ENCODE data around the gene FNDC3B.
A peak's percentile ranks its signal among the peaks of the same experiment; 100 is the strongest.
"Not testable (repeated sequence)": the region's sequence is repeated elsewhere in the genome, so short reads cannot be mapped to it uniquely, and the experiment has no call there.

Gene FNDC3B

DNA sequence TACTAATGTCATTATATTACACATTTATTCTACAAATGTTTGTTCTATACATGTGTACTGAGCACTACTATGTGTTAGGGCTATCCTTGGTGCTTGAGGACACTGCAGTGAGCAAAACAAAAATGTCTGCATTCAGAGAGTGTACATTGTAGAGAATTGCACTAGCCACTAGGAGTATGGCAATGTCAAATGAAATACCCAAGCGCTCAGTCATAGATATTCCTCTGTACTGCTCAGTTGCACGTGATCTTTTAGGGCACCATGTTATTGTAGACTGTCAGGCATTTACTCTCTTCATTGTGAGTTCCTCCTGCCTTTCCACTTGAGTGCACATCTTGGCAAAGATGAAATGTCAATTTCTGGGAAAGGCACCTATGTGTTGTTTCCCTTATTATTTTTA lies 36.8 kb downstream of the FNDC3B start:
- no peak for DNase-seq

DNA sequence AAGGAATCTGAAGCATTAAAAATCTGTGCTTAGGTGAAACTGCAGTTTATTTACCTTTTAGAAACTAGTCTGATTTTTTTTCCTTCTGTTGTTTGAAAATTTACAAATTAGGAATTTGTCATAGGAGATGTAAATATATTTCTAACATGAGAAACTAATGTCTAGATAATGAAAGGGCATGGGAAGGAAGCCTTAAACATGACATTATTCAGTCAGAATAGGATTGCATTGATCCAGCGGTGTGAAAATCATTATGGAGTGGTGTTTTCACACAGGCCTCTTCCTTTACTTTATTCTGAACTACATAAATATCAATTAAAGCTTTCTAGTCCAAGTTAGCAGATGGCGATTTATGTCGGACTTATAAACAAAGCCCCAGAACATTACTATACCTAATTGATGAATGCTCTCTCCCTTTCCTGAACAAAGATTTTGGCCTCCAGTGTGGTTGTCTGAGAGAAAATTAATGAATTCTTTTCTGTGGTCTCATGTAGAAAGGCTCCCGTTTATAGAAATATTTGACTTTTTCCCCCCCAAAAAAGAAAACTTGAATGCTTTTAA lies 37.9 kb downstream of the FNDC3B start:
- DNase-seq = no peak

DNA sequence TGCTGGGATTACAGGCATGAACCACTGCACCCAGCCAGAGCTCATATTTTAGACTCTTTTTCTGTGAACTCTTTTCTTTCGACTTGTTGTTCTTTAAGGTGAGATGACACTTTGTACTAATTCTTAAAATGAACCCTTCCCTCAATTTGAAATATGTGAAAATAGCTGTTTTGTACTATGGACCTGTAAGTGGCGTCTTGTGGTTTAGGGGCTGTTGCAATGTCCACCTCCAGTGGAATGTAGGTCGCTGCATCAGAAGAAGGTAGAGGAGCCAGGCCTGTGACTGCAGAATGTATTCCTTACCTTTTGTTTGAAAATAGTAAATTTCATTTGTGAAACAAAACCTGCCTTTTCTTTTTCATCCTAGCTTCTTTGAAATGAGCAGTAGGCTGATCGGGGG lies 38.9 kb downstream of the FNDC3B start:
- no peak for DNase-seq

DNA sequence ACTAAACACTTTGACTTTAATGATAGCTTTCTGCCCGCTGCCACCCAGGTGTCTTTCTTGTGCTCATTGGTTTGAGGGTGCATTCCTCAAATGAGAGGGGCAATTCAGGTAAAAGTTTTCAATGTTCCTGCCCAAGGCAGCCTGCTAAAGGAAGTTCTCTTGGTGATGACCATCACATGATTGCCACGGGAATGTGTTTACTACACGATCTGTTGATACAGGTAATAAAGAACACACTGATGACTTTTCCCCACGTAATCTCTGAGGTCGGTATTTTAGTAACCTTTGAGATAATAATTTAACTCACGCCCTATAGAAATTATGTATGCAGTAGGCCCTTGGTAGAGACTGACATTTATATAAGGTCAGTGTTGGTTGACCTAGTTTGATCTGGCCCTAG lies 39.3 kb downstream of the FNDC3B start:
- DNase-seq = no peak

DNA sequence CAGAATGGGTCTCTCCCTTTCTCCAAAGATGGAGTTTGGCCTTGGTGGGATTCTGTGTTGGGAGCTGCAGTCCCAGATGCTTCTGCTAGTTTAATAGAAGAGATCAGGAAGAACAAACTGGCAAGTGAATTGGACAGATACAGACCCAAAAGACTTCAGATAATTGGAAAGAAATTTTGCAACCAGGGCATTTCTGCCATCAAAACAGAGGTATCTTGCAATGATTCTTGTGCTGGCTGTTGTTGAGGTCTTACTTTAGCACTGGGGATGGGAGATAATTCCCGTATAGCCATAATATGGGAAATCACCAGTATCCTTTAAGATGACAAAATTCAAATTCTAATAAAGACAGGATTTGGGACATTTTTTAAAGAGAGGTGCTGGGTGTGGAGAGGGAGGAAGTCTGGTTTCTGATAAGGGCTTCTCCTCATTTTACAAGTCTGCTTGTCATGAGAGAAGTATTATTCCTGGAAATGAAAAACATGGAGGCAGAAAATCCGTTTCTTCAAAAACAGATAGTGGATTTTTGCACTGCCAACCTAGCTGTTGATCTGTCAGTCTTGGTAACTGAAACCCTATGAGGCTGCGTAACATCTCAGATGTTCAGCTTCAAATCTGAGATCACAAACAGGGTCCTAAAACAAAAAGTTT lies 40.1 kb downstream of the FNDC3B start:
- DNase-seq = no peak

DNA sequence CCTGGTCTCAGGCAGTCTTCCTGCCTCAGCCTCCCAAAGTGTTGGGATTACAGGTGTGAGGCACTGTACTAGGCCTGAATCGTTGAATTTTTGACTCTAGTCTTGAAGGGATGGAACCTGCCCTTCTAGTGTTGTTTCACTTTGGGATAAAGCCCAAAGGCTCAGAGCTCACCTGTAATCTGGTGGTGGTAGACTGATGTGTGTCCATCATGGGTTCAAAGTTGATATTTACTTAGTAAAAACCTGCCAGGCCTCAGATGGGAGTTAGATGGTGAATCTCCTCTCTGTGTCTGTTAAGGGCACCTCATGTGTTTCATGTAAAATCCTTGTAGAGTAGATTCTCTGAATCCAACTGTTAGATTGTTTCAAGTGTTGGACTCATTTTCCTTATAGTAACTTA lies 41.1 kb downstream of the FNDC3B start:
- peak in 1 of 2 experiments; percentile 29 for DNase-seq

DNA sequence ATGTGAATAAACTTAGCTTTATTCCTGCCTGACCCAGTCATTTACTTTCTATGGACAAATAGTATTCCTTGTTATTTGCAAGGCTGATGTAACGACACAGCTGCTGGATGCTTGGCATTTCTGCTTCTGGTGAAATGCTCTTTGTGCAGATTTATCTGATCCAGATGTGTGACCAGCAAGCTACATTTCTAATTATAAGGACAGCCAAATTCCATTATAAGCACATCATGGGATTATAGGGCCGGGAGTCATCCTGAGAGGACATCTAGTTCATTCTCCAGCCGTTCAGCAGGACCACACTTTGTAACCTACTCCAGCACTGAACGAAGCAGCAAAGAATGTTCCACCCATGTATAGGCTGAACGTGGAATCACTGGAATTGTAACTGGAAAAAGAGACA lies 42.9 kb downstream of the FNDC3B start:
- no peak for DNase-seq

DNA sequence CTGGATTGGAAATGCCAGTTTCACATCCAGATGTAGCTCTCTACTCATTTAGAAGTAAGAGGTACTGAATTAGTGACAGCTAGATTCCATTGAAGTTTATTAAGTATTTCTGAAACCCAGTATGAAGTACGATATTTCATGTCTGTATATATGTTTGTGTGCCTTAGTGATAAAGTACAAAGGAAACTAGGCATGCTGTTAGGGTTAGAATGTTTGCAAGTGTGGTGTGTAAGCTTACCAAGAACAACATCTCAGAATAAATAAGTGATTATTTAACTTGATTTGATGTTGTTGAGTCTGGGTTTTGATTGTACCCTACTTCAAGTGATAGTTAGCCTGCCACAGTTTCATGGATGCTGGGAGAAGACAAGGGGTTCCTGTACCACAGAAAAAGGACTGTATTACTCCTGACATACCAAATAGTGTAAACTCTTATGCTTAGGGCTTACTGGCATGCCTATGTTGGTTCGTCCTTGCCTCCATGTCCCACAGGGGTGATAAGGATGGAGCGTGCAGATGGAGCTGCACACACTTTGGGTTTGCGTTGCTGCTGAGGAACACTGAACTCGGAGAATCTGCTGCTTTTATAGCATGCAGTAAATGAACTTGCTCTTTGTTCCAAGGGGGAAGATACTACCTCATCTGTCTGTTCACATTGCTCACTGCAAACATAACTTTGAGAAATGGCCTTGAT lies 43.6 kb downstream of the FNDC3B start:
- DNase-seq = no peak

DNA sequence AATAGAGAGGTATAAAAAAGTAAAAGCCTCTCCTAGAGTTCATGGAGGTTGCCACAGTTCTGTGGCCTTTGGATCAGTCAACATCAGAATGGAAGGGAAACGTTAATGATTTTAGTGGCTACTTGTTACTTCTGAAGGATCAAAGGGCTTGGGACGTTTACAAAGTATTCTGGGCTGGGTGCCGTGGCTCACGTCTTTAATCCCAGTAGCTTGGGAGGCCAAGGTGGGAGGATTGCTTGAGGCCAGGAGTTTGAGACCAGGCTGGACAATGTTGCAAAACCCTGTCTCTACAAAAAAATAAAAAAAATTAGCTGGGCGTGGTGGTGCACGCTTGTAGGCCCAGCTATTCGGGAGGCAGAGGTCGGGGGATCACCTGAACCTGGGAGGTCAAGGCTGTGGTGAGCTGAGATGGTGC lies 44.6 kb downstream of the FNDC3B start:
- no peak for DNase-seq

DNA sequence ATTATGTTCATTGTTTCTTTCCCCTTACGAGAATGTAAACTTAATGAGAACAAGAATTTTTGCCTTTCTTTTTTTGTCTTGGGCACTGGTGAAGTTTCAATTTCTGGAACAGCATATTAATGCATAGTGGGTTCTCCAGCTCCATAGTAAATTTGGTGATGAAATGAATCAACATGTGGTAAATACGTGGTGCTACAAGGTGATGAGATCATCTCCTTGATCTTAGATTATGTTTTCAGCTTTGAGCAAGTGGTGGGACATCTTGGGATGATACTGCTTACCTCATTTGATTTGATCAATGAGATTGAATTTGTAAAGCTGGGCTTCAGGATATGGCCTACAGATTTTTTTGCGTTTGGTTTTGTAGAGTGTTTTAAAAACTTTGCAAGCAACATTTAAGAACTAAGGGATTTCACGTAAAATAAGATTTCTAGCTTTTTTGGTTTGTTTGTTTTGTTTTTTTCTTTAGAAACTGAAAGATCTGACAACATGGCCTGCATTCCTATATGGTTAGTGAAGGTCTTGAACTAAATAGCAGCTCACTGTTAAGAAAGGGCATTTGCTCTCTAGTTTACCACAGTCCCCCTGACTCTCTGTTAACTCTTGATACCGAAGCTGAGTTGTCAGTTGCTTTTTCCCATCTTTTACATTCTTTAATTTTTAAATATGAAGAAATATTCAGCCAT lies 45.6 kb downstream of the FNDC3B start:
- DNase-seq = no peak

DNA sequence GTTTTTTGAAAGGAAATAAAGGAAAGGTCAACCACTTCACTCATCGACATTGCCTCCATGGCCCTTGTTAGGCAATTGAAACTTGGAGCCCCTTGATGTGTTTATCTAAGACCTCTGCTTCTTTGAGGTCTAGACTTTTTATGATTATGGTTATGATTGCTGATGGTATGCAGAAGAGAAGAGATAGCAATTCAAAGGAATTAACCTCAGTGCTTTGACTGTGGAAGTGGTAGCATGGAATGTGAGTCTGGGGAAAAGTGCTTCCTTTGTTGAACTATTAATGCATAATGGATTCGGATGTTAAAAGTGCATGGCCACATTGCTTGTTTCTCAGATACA lies 46.1 kb downstream of the FNDC3B start:
- DNase-seq = no peak

DNA sequence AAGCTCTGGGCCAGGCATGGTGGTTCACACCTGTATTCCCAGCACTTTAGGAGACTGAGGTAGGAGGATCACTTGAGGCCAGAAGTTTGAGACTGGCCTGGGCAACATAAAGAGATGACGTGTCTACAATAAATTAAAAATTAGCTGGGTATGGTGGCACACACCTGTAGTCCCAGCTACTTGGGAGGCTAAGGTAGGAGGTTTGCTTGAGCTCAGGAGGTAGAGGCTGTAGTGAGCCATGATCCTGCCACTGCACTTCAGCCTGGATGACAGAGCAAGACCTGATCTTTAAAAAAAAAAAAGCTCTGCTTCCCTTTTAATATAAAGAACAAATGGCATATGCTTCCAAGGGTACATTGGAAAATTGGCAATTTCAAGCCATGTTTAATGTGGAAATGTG lies 46.7 kb downstream of the FNDC3B start:
- no peak for DNase-seq

DNA sequence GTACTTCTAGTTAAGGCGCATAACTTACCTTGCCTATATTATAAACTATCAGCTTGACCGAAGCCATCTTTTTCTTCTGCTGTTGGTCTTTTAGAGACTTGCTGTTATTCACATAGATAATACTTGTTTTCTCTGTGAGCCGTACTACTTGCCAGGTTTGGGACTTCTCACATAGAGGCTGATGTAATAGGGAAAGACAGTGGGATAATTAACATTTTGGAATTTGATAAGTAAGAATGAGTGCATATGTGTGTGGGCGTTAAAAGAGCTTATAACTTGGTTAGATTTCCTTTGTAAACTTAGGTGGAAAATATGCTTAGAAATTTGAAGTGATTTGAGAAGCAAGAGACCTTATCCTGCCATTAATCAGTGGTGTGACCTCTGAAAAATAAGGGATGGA lies 47.8 kb downstream of the FNDC3B start:
- DNase-seq = no peak

DNA sequence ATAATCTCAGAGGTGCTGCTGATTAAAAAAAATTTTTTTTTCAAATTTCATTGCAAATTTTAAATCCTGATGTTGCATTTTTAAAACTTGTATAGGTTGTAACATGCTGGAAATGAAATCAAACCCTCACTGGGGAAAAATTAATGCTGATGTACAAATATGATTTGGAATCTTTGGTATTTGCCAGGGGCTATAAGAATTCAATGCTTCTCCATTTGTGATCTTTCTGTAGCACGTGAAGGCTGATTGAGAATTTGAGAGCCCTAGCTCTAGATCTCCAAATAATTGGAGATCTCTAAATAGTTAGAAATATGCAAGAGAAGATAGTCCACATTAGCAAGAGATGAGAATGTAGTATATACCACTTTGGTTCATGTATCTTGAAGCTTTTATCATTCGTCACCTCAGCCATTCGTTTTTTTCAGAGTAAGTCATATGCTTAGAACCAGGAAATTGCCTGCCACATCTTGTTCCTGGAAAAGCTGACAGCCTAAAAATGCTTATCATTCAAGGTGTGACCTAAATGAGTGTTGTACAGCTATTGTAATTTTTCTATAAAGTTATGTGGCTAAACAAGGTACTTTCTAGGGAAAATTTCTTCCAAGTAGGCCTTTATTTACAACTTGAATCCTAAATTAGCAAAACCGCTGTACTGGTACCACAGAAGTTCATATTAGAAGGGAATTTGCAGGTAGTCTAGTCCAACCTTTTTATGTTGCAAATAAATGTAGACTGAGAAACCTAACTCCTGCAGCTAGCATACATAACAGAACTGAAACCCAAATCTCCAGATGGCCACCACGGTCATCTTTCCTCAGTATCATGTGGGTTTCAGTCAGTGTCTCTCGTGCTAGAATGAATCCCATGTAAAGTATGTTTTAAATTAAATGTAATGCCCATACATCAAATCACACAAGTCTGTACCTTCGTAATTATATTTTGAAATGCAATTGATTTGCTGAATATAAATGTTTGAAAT lies 48.5 kb downstream of the FNDC3B start:
- DNase-seq = no peak

DNA sequence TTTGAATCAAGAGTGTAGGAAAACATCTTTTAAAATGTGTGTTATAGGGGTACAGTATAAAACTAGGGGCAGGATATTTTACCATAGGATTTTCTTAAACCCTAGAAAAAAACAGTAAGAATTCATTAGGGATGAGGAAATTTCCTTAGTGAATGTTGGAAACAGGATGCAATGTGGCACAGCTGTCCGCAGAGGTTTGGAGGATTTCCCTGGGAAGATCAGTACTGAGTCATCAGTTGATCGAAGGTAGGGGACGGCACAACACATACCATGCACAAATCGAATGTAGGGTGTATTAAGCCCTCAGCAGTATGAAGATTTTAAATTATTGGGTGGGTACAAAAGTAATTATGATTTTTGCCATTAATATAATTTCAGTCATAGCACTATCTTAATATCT lies 49.9 kb downstream of the FNDC3B start:
- no peak for DNase-seq

DNA sequence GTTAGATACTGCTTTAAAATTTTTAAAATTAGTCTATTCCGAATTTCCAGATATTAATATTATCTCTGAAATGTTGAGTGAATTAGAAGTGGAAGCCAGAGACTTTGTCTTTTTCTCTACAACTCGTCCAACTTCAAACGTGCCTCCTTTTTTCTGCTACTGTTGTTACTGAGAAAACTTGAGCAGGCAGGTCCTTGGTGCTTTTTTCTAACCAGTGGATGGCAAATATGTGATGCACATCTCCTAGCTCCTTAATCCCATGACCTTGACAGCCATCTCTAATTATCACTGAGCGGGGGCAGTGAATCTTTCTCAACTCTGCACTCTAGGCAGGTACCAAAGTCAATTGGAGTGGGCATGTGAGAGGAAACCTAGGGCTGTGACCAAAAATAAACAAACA lies 50.7 kb downstream of the FNDC3B start:
- DNase-seq = no peak

DNA sequence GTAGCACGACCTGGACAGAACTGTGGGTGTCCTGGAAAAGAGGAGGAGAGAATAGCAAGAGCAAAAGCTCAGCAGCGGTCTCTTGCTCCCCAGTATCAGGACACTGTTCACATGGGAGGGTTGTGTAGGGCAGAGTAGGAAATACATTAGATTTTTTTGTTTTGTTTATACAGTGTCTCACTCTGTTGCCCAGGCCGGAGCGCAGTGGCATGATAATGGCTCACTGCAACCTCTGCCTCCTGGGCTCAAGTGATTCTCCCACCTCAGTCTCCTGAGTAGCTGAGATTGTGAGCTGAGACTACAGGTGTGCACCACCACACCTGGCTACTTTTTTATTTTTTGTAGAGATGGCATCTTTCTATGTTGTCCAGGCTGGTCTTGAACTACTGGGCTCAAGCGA lies 53.3 kb downstream of the FNDC3B start:
- DNase-seq = no peak

DNA sequence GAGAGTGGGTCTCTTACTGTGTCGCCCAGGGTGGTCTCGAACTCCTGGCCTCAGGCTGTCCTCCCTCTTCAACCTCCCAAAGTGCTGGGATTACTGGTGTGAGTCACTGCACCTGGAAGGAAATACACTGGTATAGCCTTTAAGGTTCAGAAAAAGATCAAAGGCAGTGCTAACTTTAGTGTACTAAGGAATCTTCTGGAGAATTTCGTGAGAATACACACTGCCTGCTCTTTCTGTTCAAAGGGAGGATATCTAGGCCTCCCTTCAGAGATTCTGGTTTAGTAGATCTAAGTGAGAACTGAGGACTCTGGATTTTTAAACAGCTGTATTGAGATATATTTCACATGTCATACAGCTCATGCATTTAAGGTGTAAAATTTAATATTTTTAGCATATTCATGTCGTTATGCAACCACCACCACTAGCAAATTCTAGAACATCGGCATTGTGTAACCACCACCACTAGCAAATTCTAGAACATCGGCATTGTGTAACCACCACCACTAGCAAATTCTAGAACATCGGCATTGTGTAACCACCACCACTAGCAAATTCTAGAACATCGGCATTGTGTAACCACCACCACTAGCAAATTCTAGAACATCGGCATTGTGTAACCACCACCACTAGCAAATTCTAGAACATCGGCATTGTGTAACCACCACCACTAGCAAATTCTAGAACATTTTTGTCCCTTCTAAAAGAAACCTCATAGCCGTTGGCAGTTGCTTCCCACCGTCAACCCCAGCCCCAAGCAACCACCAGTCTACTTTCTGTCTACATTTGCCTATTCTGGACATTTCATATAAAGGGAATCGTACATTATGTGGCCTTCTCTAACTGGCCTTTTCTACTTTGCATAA lies 54.4 kb downstream of the FNDC3B start:
- not testable (repeated sequence) for DNase-seq

DNA sequence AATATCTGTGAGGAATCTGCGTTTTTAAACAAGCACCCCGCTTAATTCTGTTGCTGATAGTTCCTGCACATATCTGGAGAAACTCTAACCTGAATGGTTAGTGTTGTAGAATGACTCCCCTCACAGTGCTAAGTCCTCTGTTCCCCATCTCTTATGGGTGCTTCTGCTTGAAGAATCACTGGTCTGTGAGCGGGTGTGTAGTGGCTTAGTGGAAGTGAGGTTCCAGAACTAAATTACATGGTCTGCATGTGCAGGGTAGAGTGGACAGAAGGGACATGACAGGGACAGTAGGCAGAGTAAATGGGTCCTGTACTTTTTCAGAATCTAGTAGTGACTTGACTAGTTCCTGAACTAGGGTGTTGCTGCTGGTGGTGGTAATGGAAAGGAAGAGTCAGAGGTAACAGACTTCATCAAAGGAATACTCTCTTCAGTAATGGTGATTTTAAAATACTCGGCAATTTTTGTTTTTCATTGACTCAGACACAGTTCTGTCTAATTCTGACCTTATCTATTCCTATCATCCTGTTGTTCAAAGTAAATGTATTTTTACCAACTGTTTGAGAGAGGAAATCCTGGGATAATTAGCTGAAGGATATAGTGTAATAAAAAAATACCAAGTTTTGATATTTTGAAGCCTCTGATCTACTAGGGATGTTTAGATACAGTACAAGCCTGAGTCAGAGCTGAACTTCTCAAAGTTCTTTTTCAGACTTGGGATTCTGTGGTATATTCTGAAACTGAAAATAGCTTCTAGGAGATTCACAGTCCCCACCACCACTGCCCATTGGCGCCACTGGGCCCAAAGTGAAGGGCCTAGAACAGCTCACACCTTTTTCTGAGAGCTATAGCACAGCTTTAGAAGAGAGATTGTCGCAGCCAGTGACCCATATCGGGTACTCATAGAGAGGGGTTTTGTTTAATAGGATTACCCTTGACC lies 55.5 kb downstream of the FNDC3B start:
- no peak for DNase-seq

DNA sequence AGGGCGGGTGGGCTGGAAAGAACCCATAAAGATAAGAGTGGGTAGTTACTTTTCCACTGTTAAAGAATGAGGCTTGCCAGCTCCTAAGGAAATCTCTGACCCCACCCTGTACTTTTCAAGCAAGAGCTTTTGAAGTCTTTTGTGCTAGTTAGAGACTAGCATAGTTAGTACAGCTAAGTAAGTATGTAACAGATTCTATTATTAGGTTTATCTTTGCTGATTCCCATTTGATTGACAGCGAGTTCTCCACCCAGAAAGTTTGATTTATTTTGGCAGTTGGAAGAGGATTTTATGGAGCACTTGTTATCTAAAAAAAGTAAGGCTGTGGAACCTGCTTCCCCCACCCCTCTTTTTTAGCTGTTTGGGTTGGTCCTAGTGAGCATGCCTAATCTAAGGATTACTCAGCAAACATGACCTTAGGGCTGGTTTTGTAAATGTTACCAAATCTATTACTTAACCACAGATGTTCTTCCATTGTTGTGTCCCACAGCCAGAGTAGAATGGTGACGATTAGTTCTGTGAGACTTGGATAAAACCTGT lies 57.6 kb downstream of the FNDC3B start:
- DNase-seq = no peak
